HL-60/S4 treated with phorbol 12-myristate 13-acetate at 8.2 ng/mL for 4 days and 3 days (cell line): ENCODE results near the gene FAM107B.

Experiments
- in situ Hi-C: fragments of 300-500 bp; cut with MboI; formaldehyde crosslinking; loops from 2 replicates; pipeline ENCODE4 v1.15.0; 2022; ENCODE audit warnings: low sequenced_read_pairs

Gene FAM107B

DNA sequence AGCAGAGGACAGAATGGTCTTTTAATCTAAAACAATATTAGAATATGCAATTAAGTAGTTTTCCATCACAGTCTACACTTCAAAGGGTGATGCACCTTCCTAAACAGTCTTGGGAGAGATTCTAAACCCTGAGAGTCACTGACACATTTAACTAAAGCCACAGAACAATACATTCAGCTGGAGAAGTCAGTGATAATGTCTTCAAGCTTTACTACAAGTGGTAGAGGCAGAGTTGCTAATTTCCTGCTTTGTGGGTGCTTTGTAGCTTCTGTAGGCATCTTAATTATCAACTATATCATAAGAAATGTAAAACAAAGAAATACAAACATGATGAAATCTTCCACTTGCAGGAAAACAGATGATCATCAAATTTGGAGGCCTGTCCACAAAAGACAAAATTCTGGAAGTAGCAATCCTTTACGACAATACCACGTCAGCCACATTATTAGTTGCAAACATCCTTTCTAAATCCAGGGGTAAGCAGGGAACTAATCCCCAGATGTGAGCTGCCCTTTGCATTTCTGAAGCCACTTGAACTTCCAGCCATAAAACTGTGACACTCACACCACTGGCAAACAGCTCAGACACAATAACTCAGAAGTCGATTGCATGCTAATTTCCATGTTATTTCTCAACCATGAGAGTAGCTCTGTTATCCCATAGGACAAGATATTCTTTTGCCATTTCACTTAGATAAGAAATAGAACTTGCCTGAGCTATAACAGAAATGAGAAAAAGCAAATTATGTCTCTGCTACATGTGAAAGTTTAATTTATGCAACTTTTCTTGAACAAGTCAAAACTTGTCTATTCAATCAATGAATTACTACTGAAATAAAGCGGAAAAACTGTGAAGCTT, 212.2 kb downstream of the FAM107B start:
- in situ Hi-C loops = no loop called here

- in situ Hi-C loops = no loop called here
Measured at GRCh38 chr10:14560791-14561765, 213.6 kb downstream of the FAM107B start.

DNA sequence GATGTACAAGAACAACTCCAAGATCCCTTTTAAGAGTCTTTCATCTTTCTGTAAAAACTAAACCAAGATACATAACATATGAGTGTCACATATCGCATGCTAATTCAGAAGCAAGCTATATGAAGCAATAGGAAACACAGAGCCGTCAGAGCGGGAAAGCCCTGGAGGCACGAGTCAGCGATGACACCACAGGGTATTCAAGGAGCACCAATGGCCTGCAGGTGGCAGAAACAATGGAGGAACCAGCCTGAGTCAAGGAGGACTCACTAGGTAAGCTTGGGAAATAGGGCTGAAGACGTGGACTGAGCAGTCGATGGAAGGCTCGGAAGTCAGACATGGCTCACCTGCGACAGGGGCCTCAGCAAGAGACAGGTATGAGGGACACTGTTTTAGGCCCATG, 214.4 kb downstream of the FAM107B start:
- in situ Hi-C loops = no loop called here

- in situ Hi-C loops = no loop called here
Measured at GRCh38 chr10:14558025-14558424, 216.7 kb downstream of the FAM107B start.

DNA sequence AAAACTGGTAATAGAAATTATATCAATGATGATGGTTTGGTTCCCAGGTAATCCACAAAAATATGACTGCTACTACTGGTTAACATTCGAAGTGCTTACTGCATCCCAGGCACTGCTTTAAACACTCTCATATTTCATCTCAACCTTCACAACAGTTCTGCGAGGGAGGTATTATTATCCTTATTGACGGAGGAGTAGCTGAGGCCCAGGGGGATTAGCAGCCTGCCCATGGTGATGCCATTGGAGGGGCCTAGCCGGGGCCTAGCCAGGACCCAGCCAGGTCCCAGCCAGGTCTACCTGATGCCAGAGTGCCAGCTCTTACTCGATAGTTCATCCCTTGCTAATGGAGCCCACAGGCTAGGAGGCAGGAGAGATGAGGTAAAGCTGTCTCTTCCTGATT, 217.1 kb downstream of the FAM107B start:
- in situ Hi-C loops = no loop called here

DNA sequence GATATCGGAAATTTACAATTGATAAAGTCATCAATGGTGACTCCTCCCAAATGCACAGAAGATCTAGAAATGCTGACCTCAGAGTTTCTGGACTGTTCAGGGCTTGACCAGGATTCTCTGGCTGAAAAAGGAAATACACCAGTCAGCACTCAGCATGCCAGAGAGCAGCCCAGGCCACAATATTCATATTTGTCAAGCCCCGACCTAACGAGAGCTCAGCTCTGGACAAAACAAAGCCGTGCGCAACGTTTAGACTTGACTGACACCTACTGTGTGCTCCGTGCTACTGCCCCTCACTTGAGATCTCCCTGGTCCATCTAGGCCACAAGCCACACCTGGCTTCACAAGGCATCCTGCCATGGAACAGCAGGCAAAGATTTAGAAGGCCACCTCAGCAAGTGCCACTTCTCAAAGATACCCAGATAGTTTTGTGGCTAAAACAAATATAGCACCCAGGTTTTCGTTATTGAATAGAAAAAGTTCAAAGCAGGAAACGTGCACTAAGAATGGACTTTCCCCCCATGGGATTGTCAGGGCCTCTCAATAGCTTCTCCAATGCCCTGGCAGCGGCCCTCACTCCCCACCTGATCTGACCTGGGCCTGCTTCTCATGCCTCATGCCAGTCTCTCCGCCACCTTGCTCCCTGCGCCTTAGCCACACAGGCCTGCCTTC, 218.3 kb downstream of the FAM107B start:
- in situ Hi-C loops = no loop called here

DNA sequence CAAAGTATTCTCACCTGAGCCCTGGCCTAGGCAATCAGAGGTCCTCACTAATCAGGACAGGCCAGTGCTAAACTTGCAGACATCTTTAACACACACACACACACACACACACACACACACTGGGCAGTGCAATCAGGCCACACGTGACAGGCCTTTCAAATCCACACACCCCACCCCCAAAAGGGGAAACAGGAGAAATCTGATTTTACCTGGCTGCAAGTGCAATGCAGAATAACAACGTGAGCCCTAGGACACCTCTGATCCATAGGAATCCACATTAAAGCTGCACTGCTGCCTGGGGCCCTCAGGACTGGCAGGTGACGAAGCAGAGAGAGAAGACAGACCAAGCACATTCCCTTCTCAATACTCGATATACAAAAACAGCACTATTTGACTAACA, 218.9 kb downstream of the FAM107B start:
- in situ Hi-C loops = no loop called here

DNA sequence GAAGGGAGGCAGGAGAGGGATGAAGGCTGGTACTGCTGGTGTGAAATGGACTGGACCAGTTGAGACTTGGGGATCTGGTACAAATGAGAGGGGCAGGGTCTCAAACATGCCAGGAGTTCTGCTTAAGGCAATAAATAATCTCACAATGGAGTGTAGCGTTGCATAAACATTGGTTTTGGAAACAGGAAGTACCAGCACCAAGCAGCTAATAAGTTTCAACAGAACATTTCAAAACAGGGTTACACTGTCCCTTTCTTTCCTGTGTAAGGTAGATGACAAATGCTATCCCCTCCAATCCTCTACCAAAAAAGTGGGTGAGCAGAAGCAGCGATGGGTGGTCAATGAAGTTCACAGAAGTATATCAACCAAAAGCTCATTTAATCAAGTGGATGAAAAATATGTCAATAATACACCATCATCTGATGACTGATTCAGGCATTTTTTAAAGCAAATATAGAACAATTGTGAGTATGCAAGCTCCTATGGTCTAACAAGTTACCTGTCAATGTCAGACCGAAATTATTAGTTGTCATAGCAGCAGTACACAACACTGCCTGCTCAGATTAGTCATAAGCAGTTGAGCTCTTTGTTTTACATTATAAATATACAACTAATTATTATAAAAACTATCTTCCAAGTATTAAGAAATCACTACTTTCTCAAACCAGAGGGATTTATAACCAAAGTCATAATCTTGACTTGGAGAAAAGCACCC, 220.0 kb downstream of the FAM107B start:
- in situ Hi-C loops = no loop called here

GRCh38 chr10:14554091-14554490, 220.6 kb downstream of the FAM107B start:
- in situ Hi-C loops = no loop called here

DNA sequence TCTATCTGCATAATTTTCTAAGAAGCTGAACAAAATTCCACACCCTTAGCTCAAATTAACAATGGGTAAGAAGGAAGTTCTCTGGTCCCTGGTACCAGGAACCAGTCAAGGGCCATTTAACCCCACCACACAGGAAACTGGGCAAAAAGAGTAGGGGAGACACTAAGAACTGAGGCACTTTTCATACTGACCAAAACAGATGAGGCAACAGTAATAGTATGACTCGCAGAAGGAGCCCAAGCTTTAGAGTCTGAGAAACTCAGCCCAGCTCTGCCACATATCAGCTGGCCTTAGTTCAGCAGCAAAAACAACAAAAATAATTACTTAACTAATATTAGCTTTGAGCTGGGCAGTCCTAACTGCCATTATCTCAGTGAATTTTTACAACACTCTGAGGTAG, 221.2 kb downstream of the FAM107B start:
- in situ Hi-C loops = no loop called here

DNA sequence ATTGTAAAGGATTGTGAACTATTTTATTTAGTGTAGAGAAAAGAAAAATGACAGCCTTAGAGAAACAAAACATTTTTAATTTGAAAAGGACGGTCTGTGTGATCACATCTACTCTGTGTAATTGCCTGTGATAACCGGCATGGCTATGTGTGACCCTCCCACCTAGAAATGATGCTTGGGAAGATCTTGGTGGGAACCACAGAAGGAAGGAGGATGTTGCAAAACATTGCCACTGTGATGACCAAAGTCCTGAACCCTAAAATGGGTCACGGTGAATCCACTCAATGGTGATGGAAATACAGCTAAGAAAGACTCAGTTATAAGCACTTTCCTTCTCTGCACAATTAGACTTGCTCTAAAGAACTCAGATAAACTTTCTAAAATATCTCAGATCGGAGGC, 222.7 kb downstream of the FAM107B start:
- in situ Hi-C loops = no loop called here

DNA sequence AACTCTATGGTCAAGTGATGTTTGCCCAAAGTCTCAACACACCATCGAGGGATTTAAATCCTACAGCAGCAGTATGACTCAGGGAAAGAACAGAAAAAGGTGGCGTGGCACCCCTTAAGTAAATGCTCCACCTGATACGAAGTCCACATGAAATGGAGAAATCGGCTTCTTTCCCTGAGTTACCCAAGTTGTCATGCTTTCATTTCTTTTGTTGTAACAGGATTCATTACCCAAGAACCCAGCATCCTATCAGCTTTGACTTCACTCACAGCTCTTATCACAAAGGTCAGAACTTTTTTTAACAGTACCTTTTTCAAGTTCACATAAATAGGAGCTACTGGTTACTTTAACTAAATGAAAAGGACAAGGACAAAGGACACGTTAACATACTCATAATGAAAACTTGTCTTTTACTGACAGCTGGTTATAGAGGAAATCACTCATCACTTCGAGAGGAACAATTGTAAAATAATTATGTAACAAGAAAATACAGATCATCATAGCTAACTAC, 224.2 kb downstream of the FAM107B start:
- in situ Hi-C loops = no loop called here

DNA sequence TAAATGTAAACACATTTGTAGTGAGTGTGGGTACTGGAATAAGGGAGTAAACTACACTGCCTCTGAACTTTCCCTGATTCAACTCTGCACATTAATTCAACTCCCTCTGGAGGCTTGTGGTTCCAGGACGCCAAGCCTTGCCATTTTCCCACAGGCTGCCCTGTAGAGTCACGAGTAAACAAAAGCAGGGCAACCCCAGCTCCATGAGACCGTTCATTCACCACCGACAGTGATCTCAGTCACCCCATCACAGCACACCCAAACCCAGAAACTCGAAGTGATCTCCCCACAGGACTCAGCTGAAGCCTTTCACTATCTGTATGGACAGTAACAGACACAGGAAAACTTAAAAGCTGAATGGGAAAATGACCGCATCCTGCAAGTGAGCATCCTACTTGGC, 225.2 kb downstream of the FAM107B start:
- in situ Hi-C loops = no loop called here

- in situ Hi-C loops = no loop called here
Measured at GRCh38 chr10:14548970-14549369, 225.7 kb downstream of the FAM107B start.

DNA sequence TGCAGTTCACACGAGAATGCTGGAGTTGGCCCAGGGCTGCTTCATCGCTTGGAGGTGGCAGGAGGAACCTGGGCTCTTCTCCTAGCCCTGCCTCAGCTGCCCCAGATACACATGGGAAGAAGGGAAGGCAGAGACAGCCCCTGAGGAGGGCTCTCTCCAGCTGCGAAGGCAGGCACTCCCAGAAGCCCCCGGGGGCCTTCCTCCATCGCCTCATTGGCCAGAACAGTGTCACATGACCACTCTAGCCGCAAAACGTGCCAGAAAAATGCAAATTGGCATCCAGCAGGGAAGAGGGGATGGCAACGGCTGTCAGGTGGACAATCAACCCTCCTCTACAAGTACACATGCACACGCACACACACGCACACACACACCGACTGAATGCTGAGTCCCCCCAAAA, 226.2 kb downstream of the FAM107B start:
- in situ Hi-C loops = no loop called here

- in situ Hi-C loops = no loop called here
Measured at GRCh38 chr10:14547816-14548215, 226.9 kb downstream of the FAM107B start.

- in situ Hi-C loops = no loop called here
Measured at GRCh38 chr10:14545827-14546226, 228.9 kb downstream of the FAM107B start.

- in situ Hi-C loops = no loop called here
Measured at GRCh38 chr10:14543904-14544210, 230.8 kb downstream of the FAM107B start.

DNA sequence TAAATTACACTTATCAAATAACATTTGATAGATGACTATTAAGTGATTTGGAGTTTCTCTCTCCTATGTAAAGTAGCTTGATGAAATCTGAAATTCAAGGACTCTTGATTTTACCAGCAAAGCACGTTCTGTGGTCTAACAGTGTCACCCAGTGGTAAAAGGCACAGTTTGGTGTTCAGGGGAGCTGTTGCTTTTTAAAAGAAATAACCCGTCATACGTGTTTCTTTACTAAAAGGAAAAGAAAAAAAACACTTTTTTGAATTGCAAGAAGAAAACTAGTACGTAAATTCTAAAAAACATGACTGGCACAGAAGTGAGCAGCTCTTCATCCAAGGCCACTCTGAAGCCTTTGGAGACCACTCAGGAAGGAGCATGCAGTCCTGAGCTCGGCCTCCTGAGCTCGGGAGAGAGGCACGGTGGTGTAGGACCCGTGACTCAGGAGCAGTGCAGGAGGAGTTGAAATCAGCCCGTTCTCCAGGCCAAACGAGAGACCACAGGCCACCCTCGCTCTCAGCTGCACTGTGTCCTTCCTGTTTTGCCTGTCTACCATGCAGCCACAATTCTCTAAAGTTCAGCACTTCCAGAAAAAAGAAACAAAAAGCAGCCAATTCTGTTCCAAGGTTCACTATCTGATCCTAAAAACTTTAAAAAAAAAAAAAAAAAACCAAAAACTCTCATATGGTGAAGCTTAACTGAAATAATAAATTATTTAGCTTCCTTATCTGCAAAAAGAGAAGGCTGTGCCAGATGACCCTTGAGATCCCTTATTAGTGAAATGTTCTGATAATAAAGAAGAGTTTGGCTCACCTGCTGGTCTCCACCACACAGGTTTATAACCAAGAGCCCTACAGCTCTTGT, 231.4 kb downstream of the FAM107B start:
- in situ Hi-C loops = no loop called here

- in situ Hi-C loops = no loop called here
Measured at GRCh38 chr10:14541379-14541778, 233.3 kb downstream of the FAM107B start.
